ENCODE measurements around the gene NKG7. TPM values are rescaled to one million over a fixed set of nuclear protein-coding genes. Genes with fewer than 3 reads are reported as not detected.

Gene NKG7
- total RNA-seq, 4 donors from 2014 or later, result 0.73 to 1.2 TPM; not detected in 2

DNA sequence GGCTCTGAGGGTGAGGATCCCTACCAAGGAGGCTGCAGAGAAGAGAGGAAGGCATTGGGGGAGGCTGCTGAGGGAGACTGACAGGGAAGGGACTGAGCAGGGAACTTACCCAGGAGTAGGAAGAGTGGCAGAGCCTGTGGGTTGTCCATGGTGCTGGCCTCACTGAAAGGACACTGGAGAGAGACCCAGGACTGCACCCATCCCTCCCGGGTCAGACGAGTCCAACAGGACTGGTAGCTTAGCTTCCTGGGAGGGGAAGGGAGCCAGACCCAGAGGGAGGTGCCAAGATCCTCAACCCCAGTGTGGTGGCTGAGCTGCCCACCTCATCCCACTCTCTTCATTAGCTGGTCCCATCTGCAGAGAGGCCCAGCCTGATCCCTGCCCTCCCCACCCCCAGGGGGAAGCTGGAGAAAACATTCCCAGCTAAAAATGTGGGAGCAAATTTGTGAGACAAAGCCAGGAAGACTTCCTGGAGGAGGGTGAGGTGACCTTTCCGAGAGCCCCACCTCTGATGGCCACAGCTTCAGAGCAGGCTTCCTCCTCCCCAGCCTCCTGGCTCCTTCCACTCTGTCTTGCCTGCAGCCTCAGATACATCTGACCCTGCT lies 30.4 kb downstream of the NKG7 start, which contains the start of gene VSIG10L:
TSS of gene VSIG10L (minus strand) at position 164 of the 605 bp plus-strand sequence. CDS start at position 149, 15 bp downstream.
- H3K27me3 ChIP-seq, result peaks cover 0 to 9% (median 0%) of the 10 kb centered on the region in 3 donors
- no peak within 1 kb of the TSS for H3K4me3 ChIP-seq
- peaks cover 0 to 23% of the 10 kb centered on the region in 2 donors for H3K36me3 ChIP-seq
- DNase-seq (no peak), ATAC-seq (no peak)
- TF ChIP-seq, protein P1, sequence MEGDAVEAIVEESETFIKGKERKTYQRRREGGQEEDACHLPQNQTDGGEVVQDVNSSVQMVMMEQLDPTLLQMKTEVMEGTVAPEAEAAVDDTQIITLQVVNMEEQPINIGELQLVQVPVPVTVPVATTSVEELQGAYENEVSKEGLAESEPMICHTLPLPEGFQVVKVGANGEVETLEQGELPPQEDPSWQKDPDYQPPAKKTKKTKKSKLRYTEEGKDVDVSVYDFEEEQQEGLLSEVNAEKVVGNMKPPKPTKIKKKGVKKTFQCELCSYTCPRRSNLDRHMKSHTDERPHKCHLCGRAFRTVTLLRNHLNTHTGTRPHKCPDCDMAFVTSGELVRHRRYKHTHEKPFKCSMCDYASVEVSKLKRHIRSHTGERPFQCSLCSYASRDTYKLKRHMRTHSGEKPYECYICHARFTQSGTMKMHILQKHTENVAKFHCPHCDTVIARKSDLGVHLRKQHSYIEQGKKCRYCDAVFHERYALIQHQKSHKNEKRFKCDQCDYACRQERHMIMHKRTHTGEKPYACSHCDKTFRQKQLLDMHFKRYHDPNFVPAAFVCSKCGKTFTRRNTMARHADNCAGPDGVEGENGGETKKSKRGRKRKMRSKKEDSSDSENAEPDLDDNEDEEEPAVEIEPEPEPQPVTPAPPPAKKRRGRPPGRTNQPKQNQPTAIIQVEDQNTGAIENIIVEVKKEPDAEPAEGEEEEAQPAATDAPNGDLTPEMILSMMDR (IDR thresholded peaks at IDR 0.05 in 4 of 5, conservative IDR thresholded peaks at IDR 0.05 in 1 of 5), result no peak
- TF ChIP-seq POLR2A (IDR thresholded peaks at IDR 0.05), result no peak
- in situ Hi-C loops (cut with MboI; ENCODE audit: low sequenced_read_pairs in 4 of 4) (no loop called here), intact Hi-C loops (cut with DNase I; ENCODE audit: low total_unique reads) (no loop called here)
- H3K27ac ChIP-seq, result no peak within 1 kb of the TSS
- peaks cover 4 to 17% of the 10 kb centered on the region in 2 donors for H3K4me1 ChIP-seq
- no peaks in the 10 kb centered on the region for H3K9me3 ChIP-seq

DNA sequence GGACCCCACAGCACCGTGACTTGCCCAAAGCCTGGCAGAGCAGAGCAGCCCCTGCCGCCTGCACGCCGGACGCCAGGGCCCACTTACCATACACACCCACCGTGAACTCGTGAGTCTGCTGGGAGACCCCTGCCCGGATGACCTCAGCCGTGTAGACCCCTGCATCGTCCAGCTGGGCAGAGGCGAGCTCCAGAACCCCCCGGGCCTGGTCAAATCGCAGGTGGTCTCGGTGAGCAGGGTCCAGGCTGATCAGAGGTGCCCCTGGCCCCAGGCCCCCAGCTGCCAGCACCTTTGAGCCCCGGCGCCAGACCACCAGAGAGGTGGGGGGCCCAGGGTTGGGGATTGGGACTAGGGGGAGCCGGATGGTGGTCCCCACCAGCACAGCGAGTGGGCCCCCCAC lies 31.4 kb downstream of the NKG7 start:
- TF ChIP-seq, protein P1 (IDR thresholded peaks at IDR 0.05 in 4 of 5, conservative IDR thresholded peaks at IDR 0.05 in 1 of 5), result no peak
- TF ChIP-seq POLR2A (IDR thresholded peaks at IDR 0.05), result no peak
- peaks cover 0 to 9% (median 0%) of the 10 kb centered on the region in 3 donors for H3K27me3 ChIP-seq
- peaks cover 4 to 17% of the 10 kb centered on the region in 2 donors for H3K4me1 ChIP-seq
- in situ Hi-C loops (cut with MboI; ENCODE audit: low sequenced_read_pairs in 4 of 4), result no loop called here
- H3K4me3 ChIP-seq, result no peak overlapping the region
- peaks cover 0 to 13% of the 10 kb centered on the region in 2 donors for H3K36me3 ChIP-seq
- no peaks in the 10 kb centered on the region for H3K9me3 ChIP-seq
- no peak overlapping the region for H3K27ac ChIP-seq
- DNase-seq, result no peak
- ATAC-seq, result no peak
- intact Hi-C loops (cut with DNase I; ENCODE audit: low total_unique reads), result no loop called here

DNA sequence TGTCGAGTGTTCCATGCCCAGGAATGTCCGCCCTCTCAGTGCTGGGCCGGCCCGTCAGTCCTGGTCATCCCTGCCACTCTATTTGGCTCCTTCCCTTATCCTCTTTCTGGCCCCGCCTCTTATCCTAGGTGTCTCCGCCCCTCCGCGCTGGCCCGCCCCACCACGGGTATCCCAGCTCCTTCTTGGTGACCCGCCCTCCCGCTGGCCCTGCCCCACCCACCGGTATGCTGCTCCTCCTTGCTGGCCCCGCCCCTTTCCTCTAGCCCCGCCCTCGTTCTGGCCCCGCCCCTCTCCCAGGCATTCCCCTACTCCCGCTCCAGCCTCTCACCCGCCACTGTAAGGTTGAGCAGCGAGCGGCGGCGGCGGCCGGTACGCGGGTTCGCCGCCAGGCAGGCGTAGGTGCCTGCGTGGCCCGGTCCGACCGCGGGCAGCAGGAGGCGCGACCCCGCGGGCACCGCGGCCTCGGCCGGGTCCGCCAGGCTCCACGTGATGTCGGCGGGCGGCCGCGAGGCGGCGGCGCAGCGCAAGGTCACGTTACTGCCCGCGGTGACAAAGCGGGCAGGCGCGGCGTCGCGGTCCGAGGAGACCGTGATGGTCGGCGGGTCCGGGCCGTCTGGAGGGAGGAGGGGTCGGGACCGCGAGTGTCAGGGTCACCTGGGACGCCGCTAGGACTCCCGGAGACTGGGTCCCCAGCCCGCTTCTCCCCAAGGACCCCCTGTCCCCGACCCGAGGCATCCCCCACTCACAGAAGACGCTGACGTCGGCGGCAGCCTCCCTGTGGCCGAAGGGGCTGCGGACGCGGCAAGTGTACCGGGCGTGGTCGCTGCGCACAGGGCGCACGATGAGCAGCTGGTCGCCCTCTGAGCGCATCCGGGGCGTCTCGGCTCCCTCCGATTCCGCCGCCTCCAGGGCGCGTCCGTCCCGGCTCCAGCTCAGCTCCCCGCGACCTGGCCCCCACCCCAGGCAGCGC lies 32.5 kb downstream of the NKG7 start:
- peak overlapping the region; percentile 49 to 60 (median 55) for H3K4me3 ChIP-seq
- no peaks in the 10 kb centered on the region for H3K9me3 ChIP-seq
- peak overlapping the region; percentile 45 to 65 (median 56) for H3K27ac ChIP-seq
- ATAC-seq, result peak; percentile 90 to 91
- in situ Hi-C loops (cut with MboI; ENCODE audit: low sequenced_read_pairs in 4 of 4) (loop anchor here in 1 of 4 donors (5.0 kb wide), 1 partner anchor 57 kb away; no protein-coding TSS in a partner anchor), intact Hi-C loops (cut with DNase I; ENCODE audit: low total_unique reads) (loop anchor here (1.0 to 5.0 kb wide), 4 partner anchors 27 to 254 kb away; partner anchors contain the start of gene ZNF175)
- H3K4me1 ChIP-seq, result peaks cover 4 to 17% of the 10 kb centered on the region in 2 donors
- peaks cover 0 to 6% of the 10 kb centered on the region in 2 donors for H3K36me3 ChIP-seq
- DNase-seq, result peak; percentile 94 to 97
- peak; percentile 65 to 69 for TF ChIP-seq POLR2A (IDR thresholded peaks at IDR 0.05)
- TF ChIP-seq, protein P1 (IDR thresholded peaks at IDR 0.05 in 4 of 5, conservative IDR thresholded peaks at IDR 0.05 in 1 of 5), result peak; percentile 10 to 57 (median 36)
- H3K27me3 ChIP-seq, result peaks cover 0 to 9% (median 0%) of the 10 kb centered on the region in 3 donors

- H3K9me3 ChIP-seq, result no peaks in the 10 kb centered on the region
- peak in 1 of 2 donors; percentile 3 for ATAC-seq
- H3K27me3 ChIP-seq, result peaks cover 0 to 9% (median 0%) of the 10 kb centered on the region in 3 donors
- H3K27ac ChIP-seq, result peak overlapping the region in 3 of 4 donors; percentile 9 to 59 (median 39)
- TF ChIP-seq, protein P1 (IDR thresholded peaks at IDR 0.05 in 4 of 5, conservative IDR thresholded peaks at IDR 0.05 in 1 of 5), result no peak
- TF ChIP-seq POLR2A (IDR thresholded peaks at IDR 0.05), result no peak
- H3K4me3 ChIP-seq, result peak overlapping the region; percentile 49 to 60 (median 55)
- peaks cover 4 to 17% of the 10 kb centered on the region in 2 donors for H3K4me1 ChIP-seq
- in situ Hi-C loops (cut with MboI; ENCODE audit: low sequenced_read_pairs in 4 of 4) (loop anchor here in 1 of 4 donors (5.0 kb wide), 1 partner anchor 58 kb away; no protein-coding TSS in a partner anchor), intact Hi-C loops (cut with DNase I; ENCODE audit: low total_unique reads) (loop anchor here (1.0 to 5.0 kb wide), 4 partner anchors 28 to 255 kb away; partner anchors contain the start of gene ZNF175)
- DNase-seq, result no peak
- no peaks in the 10 kb centered on the region for H3K36me3 ChIP-seq
Observed at GRCh38 chr19:51339313-51339686, 33.2 kb downstream of the NKG7 start.
